MCF 10A (cell line): Measurements from ENCODE around the gene MINK1. TPM values are rescaled to one million over a fixed set of nuclear protein-coding genes. Genes with fewer than 3 reads are reported as not detected.

ENCODE experiments used
- BruUV-seq: library from RNA; stranded (reverse); fragments of 400-500 nt; replicated peaks from 2 replicates; lab custom pipeline; 2021; lab: Mats Ljungman, UMichigan
- CTCF ChIA-PET: fragments of 300-600 bp; sonication (Branson Sonifier 250); formaldehyde crosslinking; extraction: SDS; loops from one replicate; lab custom pipeline; 2021; ENCODE audit warnings: antibody characterized with exemption, inconsistent platforms; lab: Yijun Ruan, JAX
- POLR2A ChIA-PET: fragments of 300-600, 350-650 bp; sonication (Branson Sonifier 250); formaldehyde crosslinking; extraction: SDS; loops from one replicate; lab custom pipeline; 2020; ENCODE audit warnings: antibody characterized with exemption, inconsistent platforms; lab: Yijun Ruan, JAX
- DNase-seq: peaks from one replicate; pipeline ENCODE4 v3.0.0-alpha.2; 2018; ENCODE audit not compliant: unreplicated experiment
- H3K27ac Mint-ChIP-seq: one replicate; pipeline ENCODE4 v1.8.0; 2022; ENCODE audit warnings: mild to moderate bottlenecking, low read depth, mixed read lengths; ENCODE audit not compliant: unreplicated experiment
- H3K27me3 Mint-ChIP-seq: one replicate; pipeline ENCODE4 v1.8.0; 2022; ENCODE audit warnings: mixed read lengths; ENCODE audit not compliant: insufficient read depth, unreplicated experiment
- H3K36me3 Mint-ChIP-seq: one replicate; pipeline ENCODE4 v1.8.0; 2022; ENCODE audit warnings: mild to moderate bottlenecking, moderate library complexity, mixed read lengths; ENCODE audit not compliant: insufficient read depth, unreplicated experiment
- H3K4me1 Mint-ChIP-seq: one replicate; pipeline ENCODE4 v1.8.0; 2022; ENCODE audit warnings: mixed read lengths; ENCODE audit not compliant: insufficient read depth, unreplicated experiment
- H3K4me3 Mint-ChIP-seq: one replicate; pipeline ENCODE4 v1.8.0; 2022; ENCODE audit warnings: mild to moderate bottlenecking, moderate library complexity, mixed read lengths; ENCODE audit not compliant: unreplicated experiment
- H3K9me3 Mint-ChIP-seq: one replicate; pipeline ENCODE4 v1.8.0; 2022; ENCODE audit warnings: mixed read lengths; ENCODE audit not compliant: unreplicated experiment
- intact Hi-C: fragments of 100-400 bp; cut with micrococcal nuclease; formaldehyde crosslinking; loops from 2 replicates; pipeline ENCODE4 v1.14.1; 2022
- total RNA-seq: library from RNA; stranded (reverse); gene quantifications from 2 replicates; pipeline ENCODE4 v1.2.3, GENCODE V29; 2022
- TF ChIP-seq, protein P1 (sequence below): fragments of 200-600 bp; IDR thresholded peaks from one replicate; pipeline ENCODE4 v1.8.0; 2022; ENCODE audit warnings: antibody characterized with exemption, mild to moderate bottlenecking; ENCODE audit not compliant: unreplicated experiment

Gene MINK1
- total RNA-seq, 1 experiment from 2014 or later = 124 TPM

DNA sequence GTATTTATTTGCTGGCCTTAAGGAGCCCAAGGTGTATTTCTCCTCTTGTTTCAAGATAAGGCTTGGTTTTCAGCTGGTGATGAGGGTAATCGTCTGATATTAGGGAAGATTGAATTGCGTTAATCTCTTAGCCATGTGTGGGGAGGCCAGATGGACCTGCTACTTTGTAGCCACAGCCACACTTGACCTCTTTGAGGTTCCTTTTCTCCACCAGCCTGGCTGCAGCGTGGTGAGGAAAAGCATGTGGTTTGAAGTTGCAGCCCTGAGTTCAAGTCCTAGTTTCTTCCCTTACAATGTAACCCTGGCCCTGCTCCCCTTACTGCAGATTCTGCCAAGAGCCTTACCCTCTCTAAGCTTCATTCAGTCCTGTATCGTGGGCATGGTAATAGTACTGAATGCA lies 3.1 kb downstream of the MINK1 start:
- Mint-ChIP-seq H3K27ac (peak overlapping the region; percentile 76), H3K4me1 (peaks cover 52% of the 10 kb centered on the region), H3K4me3 (peak overlapping the region; percentile 94), H3K27me3 (no peaks in the 10 kb centered on the region), H3K36me3 (peaks cover 21% of the 10 kb centered on the region), H3K9me3 (no peaks in the 10 kb centered on the region)
- intact Hi-C loops = no loop called here
- DNase-seq = no peak
- BruUV-seq = no TSS peak
- POLR2A ChIA-PET = interaction anchor here (0.6 to 8.9 kb wide), 4 partner anchors 13 to 46 kb away, joined by 3 to 211 read pairs (median 26); no protein-coding TSS in a partner anchor
- CTCF ChIA-PET = interaction anchor here (1.2 to 1.5 kb wide), 2 partner anchors 12 to 22 kb away, joined by 3 to 4 read pairs; no protein-coding TSS in a partner anchor
- TF ChIP-seq, protein P1, sequence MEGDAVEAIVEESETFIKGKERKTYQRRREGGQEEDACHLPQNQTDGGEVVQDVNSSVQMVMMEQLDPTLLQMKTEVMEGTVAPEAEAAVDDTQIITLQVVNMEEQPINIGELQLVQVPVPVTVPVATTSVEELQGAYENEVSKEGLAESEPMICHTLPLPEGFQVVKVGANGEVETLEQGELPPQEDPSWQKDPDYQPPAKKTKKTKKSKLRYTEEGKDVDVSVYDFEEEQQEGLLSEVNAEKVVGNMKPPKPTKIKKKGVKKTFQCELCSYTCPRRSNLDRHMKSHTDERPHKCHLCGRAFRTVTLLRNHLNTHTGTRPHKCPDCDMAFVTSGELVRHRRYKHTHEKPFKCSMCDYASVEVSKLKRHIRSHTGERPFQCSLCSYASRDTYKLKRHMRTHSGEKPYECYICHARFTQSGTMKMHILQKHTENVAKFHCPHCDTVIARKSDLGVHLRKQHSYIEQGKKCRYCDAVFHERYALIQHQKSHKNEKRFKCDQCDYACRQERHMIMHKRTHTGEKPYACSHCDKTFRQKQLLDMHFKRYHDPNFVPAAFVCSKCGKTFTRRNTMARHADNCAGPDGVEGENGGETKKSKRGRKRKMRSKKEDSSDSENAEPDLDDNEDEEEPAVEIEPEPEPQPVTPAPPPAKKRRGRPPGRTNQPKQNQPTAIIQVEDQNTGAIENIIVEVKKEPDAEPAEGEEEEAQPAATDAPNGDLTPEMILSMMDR = no peak

DNA sequence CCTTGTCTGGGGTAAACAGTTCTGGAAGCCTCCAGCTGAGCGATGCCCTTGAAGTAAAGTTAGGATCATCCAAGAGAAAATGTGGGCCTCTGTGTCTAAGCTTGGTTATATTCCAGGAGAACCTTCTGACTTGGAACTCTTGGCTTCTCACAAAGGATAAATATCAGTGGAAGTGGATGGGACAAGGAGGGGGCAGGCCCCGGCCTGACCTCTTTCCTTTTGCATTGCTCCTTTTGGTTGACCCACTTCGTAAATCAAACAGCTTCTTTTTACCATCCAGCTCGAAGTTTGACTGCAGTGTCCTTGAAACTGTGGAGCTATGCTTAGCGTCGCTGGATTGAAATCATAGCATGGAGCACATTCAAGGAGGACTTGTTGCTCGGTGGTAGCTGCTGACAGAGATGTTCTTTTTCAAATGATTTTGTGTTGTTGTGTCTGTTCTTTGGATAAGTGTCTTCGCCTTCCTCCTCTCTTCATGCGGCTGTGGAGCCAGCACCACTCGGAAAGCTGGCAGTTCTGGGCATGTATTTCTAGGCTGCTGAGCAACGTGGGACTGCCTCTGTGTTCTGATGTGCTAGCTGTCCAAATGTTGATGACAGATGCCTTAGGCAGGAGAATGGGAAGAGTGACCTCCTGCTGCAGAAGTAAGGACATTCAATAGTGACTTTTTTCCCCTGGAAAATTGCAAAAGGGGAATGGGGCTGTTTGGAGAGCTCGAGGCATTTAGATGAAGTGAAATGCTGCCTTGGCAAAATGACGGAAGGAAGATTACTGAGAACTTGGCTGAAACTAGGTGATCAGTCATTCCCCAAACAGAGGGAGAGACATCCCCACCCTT lies 4.5 kb downstream of the MINK1 start:
- intact Hi-C loops = no loop called here
- no TSS peak for BruUV-seq
- TF ChIP-seq, protein P1 = no peak
- Mint-ChIP-seq H3K4me3 (no peak overlapping the region), H3K9me3 (no peaks in the 10 kb centered on the region), H3K27me3 (no peaks in the 10 kb centered on the region), H3K36me3 (peaks cover 30% of the 10 kb centered on the region), H3K4me1 (peaks cover 52% of the 10 kb centered on the region), H3K27ac (no peak overlapping the region)
- ChIA-PET CTCF (interaction anchor here (0.5 to 1.9 kb wide), 3 partner anchors 11 to 51 kb away, joined by 3 to 8 read pairs (median 3); partner anchors contain the start of gene VMO1), POLR2A (interaction anchor here (0.9 to 8.9 kb wide), 3 partner anchors 11 to 31 kb away, joined by 4 to 211 read pairs (median 50); no protein-coding TSS in a partner anchor)
- no peak for DNase-seq

DNA sequence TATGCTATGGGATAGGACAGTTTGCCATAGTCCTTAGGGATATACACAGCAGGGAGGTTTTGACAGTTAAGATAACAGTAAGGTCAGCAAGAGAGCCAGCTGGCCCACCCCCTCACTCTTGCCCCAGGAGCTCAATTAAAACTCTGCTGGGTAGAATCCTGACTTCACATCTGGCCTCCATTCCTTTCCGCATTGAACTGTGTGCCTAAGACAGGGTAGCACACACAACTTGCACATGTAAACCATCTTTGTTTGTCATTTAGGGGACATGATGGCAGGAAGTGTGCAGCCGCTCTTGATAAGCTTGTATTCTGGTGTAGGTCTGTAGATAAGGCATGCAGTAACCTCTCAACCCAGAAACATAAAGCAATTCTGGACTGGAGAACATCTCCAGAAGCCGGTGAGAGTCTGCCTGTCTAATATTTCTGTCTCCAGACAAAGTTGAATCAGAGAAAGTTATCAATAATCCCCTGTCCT lies 5.2 kb downstream of the MINK1 start:
- POLR2A ChIA-PET = interaction anchor here (0.6 to 8.9 kb wide), 2 partner anchors 11 to 16 kb away, joined by 4 to 211 read pairs; no protein-coding TSS in a partner anchor
- CTCF ChIA-PET = interaction anchor here (0.7 to 1.9 kb wide), 3 partner anchors 48 to 130 kb away, joined by 3 to 8 read pairs (median 4); partner anchors contain the start of genes SPAG7 and VMO1
- H3K36me3 Mint-ChIP-seq = peaks cover 30% of the 10 kb centered on the region
- no peak overlapping the region for H3K4me3 Mint-ChIP-seq
- H3K27ac Mint-ChIP-seq = no peak overlapping the region
- TF ChIP-seq, protein P1 = no peak
- intact Hi-C loops = no loop called here
- H3K9me3 Mint-ChIP-seq = no peaks in the 10 kb centered on the region
- peaks cover 52% of the 10 kb centered on the region for H3K4me1 Mint-ChIP-seq
- H3K27me3 Mint-ChIP-seq = no peaks in the 10 kb centered on the region
- DNase-seq = no peak
- BruUV-seq = no TSS peak

DNA sequence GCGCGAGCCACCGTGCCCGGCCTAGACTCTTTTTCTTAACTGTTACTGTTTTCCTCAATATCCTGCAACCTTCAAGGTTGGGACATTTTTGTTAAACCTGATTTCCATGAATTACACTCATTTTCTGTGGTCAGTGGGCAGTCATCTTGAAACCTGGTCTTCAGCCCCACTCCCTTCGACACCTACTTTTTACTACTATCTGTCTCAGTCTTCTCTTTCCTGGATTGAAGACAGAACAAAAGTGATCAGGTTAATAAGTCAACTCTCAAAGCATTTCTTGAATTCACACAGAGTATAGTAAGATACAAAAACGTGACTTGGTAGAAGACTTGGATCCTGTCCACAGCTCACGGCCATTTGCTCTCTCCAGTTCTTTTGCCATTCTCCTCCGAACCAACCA lies 6.1 kb downstream of the MINK1 start:
- no peak overlapping the region for H3K4me3 Mint-ChIP-seq
- CTCF ChIA-PET = interaction anchor here (0.6 to 1.2 kb wide), 3 partner anchors 19 to 49 kb away, joined by 3 read pairs; no protein-coding TSS in a partner anchor
- H3K36me3 Mint-ChIP-seq = peaks cover 29% of the 10 kb centered on the region
- peak overlapping the region; percentile 55 for H3K27ac Mint-ChIP-seq
- no peaks in the 10 kb centered on the region for H3K9me3 Mint-ChIP-seq
- no TSS peak for BruUV-seq
- intact Hi-C loops = no loop called here
- peaks cover 46% of the 10 kb centered on the region for H3K4me1 Mint-ChIP-seq
- TF ChIP-seq, protein P1 = no peak
- no peak for DNase-seq
- POLR2A ChIA-PET = interaction anchor here (8.9 kb wide), 1 partner anchor 10 kb away, joined by 211 read pairs; no protein-coding TSS in a partner anchor
- no peaks in the 10 kb centered on the region for H3K27me3 Mint-ChIP-seq
